HG03565 (cell line): Measurements from ENCODE around the gene ZNF71.
"Not testable (repeated sequence)": the region's sequence is repeated elsewhere in the genome, so short reads cannot be mapped to it uniquely, and the experiment has no call there.

Experiments
- ATAC-seq: cut with Tn5 transposase; IDR thresholded peaks from one replicate; pipeline ENCODE4 v1.9.1; 2021; ENCODE audit warnings: mild to moderate bottlenecking, moderate library complexity; ENCODE audit not compliant: unreplicated experiment

The ZNF71 gene

DNA sequence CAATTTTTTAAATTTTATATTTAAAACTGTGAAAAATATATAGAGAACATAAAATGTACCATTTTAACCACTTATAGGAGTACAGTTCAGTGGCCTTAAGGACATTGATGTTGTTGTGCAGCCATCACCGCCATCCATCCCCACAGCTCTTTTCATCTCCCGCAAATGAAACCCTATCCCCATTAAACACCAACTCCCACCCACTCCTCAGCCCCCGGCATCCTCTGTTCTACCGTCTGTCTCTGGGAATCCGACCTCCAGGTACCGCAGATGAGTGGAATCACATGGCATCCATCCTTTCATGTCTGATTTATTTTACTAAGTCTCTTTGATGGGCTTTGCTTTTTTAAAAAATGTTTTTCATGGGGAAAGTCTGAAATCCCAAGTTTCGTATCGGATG, 24.0 kb downstream of the ZNF71 start:
- no peak for ATAC-seq

DNA sequence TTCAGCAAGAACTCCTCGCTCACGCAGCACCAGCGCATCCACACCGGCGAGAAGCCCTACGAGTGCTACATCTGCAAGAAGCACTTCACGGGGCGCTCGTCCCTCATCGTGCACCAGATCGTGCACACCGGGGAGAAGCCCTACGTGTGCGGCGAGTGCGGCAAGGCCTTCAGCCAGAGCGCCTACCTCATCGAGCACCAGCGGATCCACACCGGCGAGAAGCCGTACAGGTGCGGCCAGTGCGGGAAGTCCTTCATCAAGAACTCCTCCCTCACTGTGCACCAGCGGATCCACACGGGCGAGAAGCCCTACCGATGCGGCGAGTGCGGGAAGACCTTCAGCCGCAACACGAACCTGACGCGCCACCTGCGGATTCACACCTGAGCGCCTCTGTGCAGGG, 27.3 kb downstream of the ZNF71 start:
- ATAC-seq, result no peak

DNA sequence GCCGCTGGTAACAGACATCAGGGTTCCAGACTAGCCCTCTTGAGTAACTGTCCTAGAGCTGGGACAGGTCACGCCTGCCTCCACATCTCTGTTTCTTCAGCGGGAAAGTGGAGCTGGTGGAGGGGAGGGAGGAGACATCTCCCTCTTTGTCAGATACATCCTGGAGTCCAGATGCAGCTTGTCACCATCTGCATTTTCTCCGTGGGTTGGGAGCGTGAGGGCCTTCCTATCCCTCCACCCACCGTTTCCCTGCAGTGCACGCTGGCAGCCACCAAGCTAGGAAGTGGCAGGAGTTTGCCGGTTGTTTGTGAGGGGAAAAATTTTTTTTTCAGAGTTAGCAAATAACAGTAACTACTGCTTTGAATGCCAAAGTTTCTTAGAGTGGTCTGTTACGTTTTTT, 27.9 kb downstream of the ZNF71 start:
- no peak for ATAC-seq

DNA sequence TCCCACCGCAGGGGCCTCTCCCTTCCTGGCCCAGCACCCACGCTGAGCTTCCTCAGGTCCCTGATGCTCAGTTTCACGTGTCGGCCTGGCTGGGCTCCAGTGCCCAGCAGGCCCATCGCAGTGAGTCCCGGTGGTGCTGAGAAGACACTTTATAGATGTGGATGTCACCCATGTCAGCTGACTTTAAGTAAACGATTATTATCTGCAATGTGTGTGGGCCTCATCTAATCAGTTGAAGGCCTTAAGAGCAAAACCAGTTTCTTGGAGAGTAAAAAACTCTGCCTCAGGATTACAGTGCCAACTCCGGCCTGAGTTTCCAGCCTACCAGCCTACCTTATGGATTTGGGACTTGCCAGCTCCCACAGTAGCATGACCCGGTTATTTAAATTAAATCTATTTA, 30.6 kb downstream of the ZNF71 start:
- ATAC-seq, result no peak

DNA sequence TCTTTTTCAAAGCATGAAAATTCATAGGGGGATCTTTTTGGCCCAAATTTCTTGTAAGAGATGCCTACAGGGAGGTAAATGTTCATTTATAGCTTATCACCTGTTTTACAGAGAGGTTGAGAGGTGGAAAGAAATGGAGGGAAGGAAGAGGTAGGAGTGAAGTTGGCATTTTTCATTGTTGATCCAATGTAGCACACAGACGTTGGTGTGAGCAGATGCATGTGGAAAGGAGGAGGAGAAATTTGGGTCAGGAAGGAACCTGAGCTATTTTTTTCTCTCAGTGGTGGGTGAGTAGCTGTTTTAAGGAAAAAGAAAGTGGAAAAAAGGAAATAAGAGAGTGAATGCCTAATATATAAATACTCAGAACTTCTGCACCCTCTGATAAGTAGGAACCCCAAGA, 37.9 kb downstream of the ZNF71 start:
- no peak for ATAC-seq

DNA sequence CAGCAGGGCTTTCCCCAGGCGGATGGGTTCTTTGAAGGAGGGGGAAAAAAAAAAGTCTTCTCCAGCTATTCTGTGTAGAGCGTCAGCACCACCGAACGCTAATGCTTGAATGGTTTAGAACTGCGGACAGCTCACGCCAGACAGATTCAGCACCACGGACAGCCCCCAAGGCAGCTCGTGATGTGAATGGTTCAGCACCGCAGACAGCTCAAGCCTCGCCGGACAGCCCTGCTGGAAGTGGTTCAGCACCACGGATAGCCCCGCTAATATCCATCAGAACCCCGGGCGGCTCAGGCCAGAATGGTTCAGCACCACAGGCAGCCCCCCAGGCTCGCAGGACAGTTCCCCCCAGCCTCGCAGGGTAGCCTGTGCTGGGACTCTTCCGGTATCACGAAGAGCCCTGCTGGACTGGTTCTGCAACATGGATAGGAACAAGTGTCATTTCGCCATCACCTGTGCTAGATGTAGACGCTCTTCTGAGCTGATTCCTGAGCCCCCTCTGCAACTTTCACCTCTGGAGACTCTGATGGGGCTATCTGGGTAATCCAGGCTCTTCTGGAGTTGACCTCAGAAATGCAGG, 43.0 kb downstream of the ZNF71 start:
- no peak for ATAC-seq

DNA sequence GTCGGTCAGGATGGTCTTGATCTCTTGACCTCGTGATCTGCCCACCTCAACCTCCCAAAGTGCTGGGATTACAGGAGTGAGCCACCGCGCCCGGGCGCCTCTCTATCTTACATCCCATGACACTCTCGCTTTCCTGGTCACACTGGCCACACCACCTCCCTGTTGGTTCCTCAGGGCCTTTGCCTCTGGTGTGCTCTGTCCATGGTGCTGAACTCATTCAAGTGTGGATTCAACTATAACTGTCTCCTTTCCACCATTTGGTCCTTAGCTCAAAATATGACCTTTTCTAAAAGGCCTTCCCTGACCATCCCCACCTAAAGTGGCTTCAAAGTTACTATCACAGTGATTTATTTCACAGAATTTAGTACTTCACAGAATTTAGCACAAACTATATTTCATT, 44.1 kb downstream of the ZNF71 start:
- ATAC-seq, result no peak

DNA sequence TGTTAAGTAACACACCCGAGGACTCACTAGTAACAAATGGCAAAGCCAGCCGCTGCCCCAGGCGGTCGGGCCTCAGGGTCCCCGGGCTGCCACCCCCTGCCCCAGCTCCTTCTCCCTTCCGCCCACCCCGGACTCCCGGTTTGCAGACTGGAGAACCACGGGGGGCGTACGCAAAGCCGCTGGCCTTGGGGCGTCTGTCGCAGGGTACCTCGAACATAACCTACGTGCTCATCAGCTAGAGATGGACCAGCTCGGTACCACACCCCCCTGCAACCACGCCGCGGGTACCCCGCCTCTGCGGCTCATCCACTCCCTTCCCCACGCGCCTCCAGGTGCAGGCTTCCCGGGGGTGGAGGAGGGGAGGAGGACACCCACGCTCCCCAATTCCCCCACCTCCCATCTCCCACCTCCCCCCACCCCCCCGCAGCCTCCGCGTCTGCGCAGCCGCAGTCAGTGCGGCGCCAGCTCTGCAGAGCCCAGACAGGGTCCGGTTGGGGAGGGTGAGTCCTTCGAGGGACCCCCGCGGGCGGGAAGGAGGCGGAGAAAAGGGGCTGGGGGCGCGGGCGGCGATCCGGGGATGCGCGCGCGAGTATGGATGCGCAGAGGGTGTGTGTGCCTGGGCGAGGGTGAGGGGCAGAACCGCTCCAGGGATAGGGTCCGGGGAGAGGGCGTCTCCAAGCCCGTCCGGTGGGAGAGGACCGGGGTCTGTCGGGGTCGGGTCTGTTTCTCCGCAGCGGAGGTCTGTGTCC, 47.8 kb downstream of the ZNF71 start, which contains the start of gene SMIM17:
Gene SMIM17, plus strand, starts transcription at position 449 of the 749 bp plus-strand sequence. CDS start 2,509 bp downstream, outside the sequence.
- ATAC-seq, result no peak

DNA sequence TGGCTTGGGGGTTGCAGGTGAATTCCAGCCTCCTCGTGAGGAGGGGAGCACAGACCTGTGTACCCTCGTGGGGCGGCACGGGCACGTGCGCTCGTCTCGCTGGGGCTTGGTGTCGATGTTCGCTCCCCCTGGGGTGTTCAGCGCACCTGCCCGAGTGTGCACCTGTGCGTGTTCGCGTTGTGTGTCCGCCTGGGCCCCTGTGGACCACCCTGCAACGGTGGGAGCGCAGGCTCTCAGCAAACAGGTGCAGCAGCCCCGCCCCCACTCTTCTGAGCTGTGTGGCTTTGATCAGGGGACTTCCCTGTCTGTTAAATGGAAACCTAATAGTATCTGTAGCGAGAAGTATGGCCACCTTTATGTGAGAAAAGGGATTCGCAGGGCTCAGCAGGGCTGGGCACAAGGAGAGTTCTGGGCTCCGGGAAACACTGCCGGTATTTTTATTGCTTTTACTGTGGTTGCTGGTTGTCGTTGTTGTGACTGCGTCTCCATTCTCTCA, 48.4 kb downstream of the ZNF71 start:
- ATAC-seq, result no peak

DNA sequence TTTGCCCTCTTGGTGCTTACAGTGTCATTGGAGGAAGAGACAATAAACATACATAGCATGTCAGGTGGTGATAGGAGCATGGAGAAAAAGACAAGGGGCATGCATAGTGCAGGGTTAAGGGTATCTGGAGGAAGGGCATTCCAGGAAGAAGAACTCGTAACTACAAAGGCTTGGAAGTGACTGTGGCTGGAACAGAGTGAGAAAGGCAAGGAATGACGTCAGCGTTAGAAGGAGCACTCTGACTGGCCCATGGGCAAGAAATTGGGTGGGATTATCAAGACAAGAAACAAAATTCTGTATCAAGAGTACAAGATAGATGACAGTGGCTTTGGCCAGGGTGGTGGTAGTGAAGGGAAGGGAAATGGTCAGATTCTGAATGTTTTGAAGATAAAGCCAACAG, 59.0 kb downstream of the ZNF71 start:
- ATAC-seq, result no peak

DNA sequence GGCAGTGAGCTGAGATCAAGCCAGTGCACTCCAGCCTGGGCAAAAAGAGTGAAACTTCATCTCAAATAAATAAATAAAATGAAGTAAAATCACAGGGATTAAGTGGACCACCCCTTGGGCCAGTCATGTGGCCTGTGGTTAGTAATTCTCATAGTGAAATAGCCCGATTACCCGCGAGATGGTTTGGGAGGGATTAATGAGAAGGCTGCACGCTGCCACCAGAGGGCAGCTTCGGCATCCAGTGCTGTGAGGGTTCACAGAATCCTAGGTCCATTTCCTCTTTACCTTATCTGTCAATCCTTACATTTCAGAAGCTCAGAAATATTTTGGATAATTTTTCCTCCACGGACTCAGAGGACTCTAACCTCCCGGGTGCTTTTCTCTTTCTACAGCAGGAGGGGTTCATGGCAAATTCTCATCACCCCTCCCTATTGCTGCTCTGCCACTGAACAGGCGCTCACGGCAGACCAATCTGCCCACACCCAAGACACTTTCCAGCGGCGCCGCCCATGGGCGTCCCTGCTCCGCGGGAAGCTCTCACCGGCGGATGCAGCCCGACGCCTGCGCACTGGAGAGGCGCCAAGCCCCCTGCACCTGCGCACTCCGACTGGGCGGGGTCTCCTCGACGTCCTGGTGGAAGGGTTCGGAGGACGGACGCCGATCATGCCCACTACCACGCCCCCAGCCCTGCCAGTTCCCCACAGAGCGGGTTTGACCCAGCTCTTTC, 65.4 kb downstream of the ZNF71 start:
- no peak for ATAC-seq

DNA sequence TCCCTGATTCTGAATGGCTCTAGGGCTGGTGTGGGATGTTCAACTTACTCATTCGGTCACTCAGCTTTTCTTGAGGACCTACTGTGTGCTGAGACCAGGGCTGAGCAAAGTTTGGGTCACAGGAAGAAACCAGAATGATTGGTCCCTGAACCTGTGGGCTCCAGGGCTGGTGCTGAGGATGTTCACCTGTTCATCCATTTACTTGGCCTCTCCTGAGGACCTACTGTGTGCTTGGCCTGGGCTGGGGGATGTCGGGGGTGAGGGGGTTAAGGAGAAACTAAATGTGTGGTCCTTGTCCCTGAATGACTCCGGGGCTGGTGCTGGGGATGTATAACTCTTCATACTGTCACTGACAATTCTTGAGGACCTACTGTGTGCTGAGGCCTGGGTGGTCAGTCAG, 66.1 kb downstream of the ZNF71 start:
- ATAC-seq, result no peak

DNA sequence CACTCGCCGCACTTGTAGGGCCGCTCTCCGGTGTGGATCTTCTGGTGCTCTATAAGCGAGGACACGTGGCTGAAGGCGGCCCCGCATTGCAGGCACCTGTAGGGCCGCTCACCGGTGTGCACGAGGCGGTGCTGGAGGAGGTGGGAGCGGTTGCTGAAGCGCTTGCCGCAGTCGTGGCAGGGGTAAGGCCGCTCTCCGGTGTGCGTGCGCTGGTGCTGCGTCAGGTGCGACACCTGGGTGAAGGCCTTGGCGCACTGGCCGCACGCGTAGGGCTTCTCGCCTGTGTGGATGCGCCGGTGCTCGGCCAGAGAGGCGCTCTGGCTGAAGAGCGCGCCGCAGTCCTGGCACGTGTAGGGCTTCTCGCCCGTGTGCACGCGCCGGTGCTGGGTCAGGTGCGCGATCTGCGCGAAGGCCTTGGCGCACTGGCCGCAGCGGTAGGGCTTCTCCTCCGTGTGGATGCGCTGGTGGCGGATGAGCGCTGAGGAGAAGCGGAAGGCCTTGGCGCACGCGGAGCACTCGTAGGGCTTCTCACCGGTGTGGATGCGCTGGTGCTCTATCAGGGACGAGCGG, 68.9 kb downstream of the ZNF71 start:
- ATAC-seq, result no peak

DNA sequence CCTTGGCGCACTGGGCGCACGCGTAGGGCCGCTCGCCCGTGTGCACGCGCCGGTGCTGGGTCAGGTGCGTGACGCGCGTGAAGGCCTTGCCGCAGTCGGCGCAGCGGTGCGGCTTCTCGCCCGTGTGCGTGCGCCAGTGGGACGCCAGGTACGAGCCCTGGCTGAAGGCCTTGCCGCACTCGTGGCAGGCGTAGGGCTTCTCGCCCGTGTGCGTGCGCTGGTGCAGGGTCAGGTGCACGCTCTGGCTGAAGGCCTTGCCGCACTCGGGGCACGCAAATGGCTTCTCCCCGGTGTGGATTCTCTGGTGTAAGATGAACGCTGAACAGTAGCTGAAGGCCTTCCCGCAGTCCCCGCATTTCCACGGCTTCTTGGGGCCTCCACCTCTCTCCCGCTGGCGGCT, 69.4 kb downstream of the ZNF71 start:
- no peak for ATAC-seq

DNA sequence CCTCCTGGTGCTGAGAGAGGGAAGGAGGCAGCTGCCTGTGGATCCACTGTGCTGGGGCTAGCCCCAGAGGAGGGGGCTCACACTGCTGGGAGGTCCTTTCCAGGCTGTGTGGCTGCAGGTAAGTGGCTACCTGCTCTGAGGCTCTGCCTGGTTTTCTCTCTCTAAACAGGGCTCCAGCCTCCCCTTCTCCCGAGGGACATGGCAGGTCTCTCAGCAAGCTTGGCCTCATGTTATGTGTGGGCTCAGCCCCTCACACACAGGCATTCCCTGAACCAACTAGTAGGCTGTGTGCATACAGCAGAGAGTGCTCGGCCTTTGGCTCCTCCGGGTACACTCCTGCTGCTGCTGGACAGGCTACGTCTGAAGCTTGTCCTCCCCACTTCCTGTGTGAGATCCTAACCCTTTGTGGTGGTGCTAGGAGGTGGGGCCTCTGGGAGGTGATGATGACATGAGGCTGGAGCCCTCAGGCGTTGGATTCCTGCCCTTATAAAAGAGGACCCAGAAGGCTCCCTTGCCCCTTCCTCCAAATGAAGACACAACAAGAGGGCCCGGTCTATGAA, 72.3 kb downstream of the ZNF71 start:
- no peak for ATAC-seq

DNA sequence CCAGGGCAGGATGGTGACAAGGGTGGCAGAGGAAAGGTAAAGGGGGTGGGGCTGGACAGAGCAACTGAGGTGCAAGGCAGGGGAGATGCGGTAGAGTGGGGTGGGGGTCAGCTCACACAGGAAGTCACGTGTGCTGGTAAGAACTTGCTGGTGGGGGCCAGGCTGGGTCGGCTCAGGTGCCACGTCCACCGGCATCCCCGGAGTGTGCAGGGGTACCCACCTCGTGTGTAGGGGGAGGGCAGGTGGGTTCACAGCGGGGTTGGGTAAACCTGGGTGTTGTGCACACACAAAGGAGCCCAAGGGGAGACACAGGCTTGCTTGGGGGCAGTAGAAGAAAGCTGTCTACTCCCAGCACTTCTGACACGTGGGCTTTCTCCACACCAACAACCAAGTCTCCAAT, 73.6 kb downstream of the ZNF71 start:
- ATAC-seq, result no peak

DNA sequence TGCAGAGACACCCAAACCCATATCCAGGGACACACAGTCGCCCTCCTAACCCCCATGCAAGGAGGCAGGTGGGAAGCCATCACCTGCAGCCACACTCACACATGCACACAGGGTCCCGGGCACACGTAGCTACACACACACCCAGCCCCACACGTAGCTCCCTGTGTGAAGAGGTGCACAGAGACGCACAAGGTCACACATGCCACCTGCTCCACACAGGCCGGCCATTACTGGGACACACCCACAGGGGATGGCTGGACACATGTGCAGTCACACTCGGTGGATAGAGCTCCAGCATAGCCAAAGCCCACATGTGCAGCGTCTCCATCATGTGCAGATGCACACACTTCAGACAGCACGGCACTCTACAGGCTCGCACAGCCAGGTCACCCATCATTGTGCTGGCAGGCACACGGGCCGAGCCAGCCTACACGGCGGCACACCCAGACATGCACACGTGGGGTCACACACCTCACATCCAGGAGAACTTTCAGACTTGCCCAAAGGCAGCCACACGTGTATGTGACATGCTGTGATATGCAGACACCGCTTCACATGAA, 75.4 kb downstream of the ZNF71 start:
- ATAC-seq, result no peak

DNA sequence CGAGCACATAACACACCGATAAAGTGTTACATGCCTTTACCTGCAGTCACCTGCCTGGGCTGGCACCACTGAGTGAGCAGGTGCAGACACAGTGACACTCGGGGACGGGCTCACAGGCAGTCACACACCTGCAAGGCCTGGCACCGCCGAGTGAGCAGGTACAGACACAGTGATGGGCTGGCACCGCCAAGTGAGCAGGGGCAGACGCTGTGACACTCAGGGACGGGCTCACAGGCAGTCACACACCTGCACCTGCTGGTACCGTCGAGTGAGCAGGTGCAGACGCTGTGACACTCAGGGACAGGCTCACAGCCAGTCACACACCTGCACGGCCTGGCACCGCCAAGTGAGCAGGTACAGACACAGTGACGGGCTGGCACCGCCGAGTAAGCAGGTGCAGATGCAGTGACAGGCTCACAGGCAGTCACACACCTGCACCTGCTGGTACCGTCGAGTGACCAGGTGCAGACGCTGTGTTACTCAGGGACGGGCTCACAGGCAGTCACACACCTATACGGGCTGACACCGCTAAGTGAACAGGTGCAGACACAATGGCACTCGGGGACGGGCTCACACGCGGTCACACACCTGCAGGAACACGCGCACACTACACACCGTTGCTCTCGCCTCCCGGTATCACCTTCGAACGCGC, 76.0 kb downstream of the ZNF71 start:
- ATAC-seq, result no peak

DNA sequence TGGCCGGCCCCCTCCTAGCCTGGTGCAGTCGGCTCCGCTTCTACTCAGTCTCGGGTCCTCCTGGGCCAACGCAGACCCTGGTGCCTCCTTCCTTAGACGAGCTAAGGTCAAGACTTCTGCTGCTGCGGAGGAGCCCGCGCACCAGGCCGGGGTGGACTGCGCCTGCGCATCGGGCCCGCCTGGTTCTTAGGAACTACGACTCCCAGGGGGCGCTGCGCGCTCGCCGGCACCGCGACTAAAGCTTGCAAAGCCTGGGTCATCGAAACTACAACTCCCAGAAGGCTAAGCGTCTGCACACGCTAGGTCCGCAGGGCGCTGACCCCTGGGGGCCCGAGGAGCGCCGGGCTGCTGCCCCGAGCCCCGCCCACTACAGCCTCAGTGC, 76.5 kb downstream of the ZNF71 start, which contains the start of gene ZNF835:
Gene ZNF835, minus strand, starts transcription at position 145 of the 382 bp plus-strand sequence. CDS start 6,559 bp downstream, outside the sequence.
- ATAC-seq, result no peak

DNA sequence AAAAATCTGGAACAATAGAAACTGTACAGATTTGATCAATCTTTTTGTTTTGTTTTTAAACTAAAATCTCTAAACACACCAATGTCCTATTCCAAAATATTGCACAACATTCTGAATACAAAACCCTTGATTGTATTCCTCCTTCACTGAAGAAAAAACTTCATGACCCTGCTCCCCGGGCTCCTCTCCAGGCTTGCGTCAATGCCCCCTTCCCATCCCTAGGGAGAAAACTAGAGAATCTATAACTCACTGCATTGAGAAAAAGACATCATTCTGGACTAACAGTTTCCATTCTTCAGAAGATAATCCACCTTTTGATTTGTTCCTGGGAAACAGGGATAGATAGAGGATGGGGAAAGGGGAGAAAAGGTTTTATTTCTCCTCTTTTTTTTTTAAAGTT, 77.5 kb downstream of the ZNF71 start:
- ATAC-seq, result not testable (repeated sequence)
